ENCODE data around the gene OOSP4A.

The OOSP4A gene

DNA sequence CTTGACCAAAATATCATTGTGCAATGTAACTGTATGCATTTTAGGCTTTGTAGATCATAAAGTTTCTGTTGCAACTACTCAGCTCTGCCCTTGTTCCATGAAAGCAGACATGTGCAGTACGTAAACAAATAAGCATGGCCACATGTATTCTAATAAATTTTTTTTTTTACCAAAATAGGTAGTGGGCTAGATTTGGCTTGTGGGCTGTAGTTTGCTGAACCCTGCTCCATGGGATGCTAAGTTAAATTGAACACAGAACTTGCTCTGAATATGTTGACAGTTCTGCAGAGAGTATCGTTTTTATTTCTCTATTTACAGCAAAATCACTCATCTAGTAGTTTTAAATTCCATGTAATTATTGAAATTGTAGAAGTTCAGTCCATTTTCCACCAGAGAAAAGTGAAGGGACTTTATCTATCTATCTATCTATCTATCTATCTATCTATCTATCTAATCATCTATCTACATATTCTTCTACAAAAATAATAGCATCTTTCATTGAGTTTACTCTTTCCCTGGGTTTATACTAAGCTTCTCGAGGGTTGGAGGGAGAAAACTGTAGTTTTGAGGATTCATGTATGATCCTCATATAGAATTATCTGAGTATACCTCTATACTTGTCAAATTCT lies 9.5 kb upstream of the OOSP4A start:
- Histone ChIP-seq H3K9me3 (ENCODE audit: low read length) (no peaks in the 10 kb centered on the region), H3K9me2 (ENCODE audit: low read depth, low read length) (no peaks in the 10 kb centered on the region), H3K9ac (ENCODE audit: low read length) (no peak overlapping the region), H4K20me1 (ENCODE audit: insufficient read depth, low read length) (no peaks in the 10 kb centered on the region), H2AFZ (ENCODE audit: low read length) (no peak overlapping the region), H3K4me3 (ENCODE audit: low read depth, low read length, poor library complexity, severe bottlenecking) (no peak overlapping the region), H3K36me3 (ENCODE audit: insufficient read depth, low read length) (no peaks in the 10 kb centered on the region), H3F3A (ENCODE audit: insufficient read depth, low read length) (no peaks in the 10 kb centered on the region), H3K27me3 (ENCODE audit: insufficient read depth, low read length) (no peaks in the 10 kb centered on the region), H3K4me2 (ENCODE audit: low read length) (no peak overlapping the region), H3K27ac (ENCODE audit: low read depth, low read length, poor library complexity, severe bottlenecking) (no peak overlapping the region), H3K4me1 (ENCODE audit: insufficient read depth, low read length, severe bottlenecking) (no peaks in the 10 kb centered on the region), H3K79me2 (ENCODE audit: insufficient read depth, low read length) (no peaks in the 10 kb centered on the region)
- no peak for TF ChIP-seq EZH2 (IDR thresholded peaks at IDR 0.05; ENCODE audit: borderline replicate concordance, low read length)
- TF ChIP-seq, protein P1, sequence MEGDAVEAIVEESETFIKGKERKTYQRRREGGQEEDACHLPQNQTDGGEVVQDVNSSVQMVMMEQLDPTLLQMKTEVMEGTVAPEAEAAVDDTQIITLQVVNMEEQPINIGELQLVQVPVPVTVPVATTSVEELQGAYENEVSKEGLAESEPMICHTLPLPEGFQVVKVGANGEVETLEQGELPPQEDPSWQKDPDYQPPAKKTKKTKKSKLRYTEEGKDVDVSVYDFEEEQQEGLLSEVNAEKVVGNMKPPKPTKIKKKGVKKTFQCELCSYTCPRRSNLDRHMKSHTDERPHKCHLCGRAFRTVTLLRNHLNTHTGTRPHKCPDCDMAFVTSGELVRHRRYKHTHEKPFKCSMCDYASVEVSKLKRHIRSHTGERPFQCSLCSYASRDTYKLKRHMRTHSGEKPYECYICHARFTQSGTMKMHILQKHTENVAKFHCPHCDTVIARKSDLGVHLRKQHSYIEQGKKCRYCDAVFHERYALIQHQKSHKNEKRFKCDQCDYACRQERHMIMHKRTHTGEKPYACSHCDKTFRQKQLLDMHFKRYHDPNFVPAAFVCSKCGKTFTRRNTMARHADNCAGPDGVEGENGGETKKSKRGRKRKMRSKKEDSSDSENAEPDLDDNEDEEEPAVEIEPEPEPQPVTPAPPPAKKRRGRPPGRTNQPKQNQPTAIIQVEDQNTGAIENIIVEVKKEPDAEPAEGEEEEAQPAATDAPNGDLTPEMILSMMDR (IDR thresholded peaks at IDR 0.05; ENCODE audit: low read length): no peak

- Histone ChIP-seq H3K9me2 (ENCODE audit: low read depth, low read length) (no peaks in the 10 kb centered on the region), H3K4me3 (ENCODE audit: low read depth, low read length, poor library complexity, severe bottlenecking) (no peak overlapping the region), H3K79me2 (ENCODE audit: insufficient read depth, low read length) (no peaks in the 10 kb centered on the region), H3F3A (ENCODE audit: insufficient read depth, low read length) (no peaks in the 10 kb centered on the region), H3K9ac (ENCODE audit: low read length) (no peak overlapping the region), H3K9me3 (ENCODE audit: low read length) (no peaks in the 10 kb centered on the region), H2AFZ (ENCODE audit: low read length) (no peak overlapping the region), H3K4me2 (ENCODE audit: low read length) (no peak overlapping the region), H3K27ac (ENCODE audit: low read depth, low read length, poor library complexity, severe bottlenecking) (no peak overlapping the region), H4K20me1 (ENCODE audit: insufficient read depth, low read length) (no peaks in the 10 kb centered on the region), H3K36me3 (ENCODE audit: insufficient read depth, low read length) (no peaks in the 10 kb centered on the region), H3K27me3 (ENCODE audit: insufficient read depth, low read length) (no peaks in the 10 kb centered on the region), H3K4me1 (ENCODE audit: insufficient read depth, low read length, severe bottlenecking) (no peaks in the 10 kb centered on the region)
- TF ChIP-seq EZH2 (IDR thresholded peaks at IDR 0.05; ENCODE audit: borderline replicate concordance, low read length): no peak
- TF ChIP-seq, protein P1 (IDR thresholded peaks at IDR 0.05; ENCODE audit: low read length): no peak
Observed at GRCh38 chr11:59957094-59957493, 6.7 kb upstream of the OOSP4A start.

DNA sequence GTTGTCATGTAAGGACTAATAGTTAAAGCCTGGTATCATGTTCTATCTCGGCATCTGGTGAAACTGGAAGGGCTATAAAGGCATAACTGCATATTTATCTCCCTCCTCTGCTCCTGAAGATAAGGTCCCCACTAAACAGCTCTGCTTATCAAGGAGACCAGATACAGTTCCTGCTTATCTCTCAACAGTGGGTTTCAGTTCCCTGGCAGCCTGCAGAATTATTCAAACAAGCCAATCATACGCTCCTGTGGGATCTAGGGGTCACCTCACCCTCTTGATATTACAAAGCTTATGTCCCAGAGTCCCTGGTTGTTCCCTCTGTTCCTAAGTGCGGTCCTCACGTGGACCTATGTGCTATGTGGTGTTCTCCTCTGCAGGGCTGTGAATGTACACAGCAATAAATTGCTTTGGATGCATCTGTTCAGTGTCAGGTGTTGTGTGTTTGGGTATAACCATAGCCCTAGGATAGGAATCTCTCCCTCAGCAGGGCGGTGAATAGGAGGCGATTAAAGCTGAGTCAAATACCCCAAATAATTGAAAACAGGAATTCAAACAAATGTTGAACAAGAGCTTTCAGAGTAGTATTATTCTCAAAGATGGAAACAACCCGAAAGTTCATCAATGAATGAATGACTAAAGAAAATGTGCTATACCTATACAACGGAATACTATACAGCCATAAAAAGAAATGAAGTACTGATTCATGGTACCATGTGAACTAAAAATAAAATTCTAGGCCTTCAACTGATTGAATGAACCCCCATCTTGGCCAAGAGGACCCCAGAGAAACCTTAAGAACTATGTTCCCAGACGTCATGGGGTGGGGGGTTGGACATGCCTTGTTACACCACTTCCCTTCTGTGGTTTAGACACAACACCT lies 3.1 kb upstream of the OOSP4A start:
- Histone ChIP-seq H2AFZ (ENCODE audit: low read length) (no peak overlapping the region), H3K27ac (ENCODE audit: low read depth, low read length, poor library complexity, severe bottlenecking) (no peak overlapping the region), H3K4me1 (ENCODE audit: insufficient read depth, low read length, severe bottlenecking) (no peaks in the 10 kb centered on the region), H3K27me3 (ENCODE audit: insufficient read depth, low read length) (no peaks in the 10 kb centered on the region), H3K9me3 (ENCODE audit: low read length) (no peaks in the 10 kb centered on the region), H3K4me3 (ENCODE audit: low read depth, low read length, poor library complexity, severe bottlenecking) (no peak overlapping the region), H3K9me2 (ENCODE audit: low read depth, low read length) (no peaks in the 10 kb centered on the region), H3K9ac (ENCODE audit: low read length) (no peak overlapping the region), H4K20me1 (ENCODE audit: insufficient read depth, low read length) (no peaks in the 10 kb centered on the region), H3K79me2 (ENCODE audit: insufficient read depth, low read length) (no peaks in the 10 kb centered on the region), H3K36me3 (ENCODE audit: insufficient read depth, low read length) (no peaks in the 10 kb centered on the region), H3K4me2 (ENCODE audit: low read length) (no peak overlapping the region), H3F3A (ENCODE audit: insufficient read depth, low read length) (no peaks in the 10 kb centered on the region)
- TF ChIP-seq, protein P1 (IDR thresholded peaks at IDR 0.05; ENCODE audit: low read length): no peak
- TF ChIP-seq EZH2 (IDR thresholded peaks at IDR 0.05; ENCODE audit: borderline replicate concordance, low read length): no peak

Data from OCI-LY1 (cell line).